ENCODE measurements around the gene PRB4.

Gene PRB4

DNA sequence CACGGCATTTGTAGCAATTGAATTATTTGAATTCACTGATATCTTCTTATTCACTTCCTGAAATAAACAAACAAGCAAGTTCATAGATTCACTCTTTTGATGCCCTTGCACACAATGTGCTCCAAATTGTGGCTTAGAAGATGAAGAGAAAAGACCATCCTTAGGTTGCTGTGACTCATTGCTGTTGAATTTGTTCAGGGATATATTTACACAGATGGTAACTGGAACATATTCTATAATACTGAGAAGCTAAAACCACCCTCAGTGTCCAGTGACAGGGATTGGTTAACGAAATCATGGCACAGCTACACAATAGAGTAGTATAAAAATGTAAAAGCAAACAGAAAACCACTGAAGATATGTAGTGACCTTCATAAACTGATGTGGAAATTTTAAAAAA lies 3.1 kb downstream of the PRB4 start:
- DNase-seq (ENCODE audit: low read depth in 1 of 2, low spot score in 1 of 2) = no peak
- H3K4me3 ChIP-seq (replicated peaks; ENCODE audit: insufficient read depth, low read length) = no peak overlapping the region
- TF ChIP-seq GABPA (IDR thresholded peaks at IDR 0.05; ENCODE audit: low read depth) = no peak
- no peak for TF ChIP-seq POLR2AphosphoS5 (IDR thresholded peaks at IDR 0.05; ENCODE audit: low read depth)
- TF ChIP-seq CTCF (IDR thresholded peaks at IDR 0.05; ENCODE audit: insufficient read depth, low read length) = no peak
- TF ChIP-seq REST (IDR thresholded peaks at IDR 0.05; ENCODE audit: insufficient replicate concordance, low read depth) = no peak
- TF ChIP-seq SPI1 (IDR thresholded peaks at IDR 0.05; ENCODE audit: borderline replicate concordance, low read depth) = no peak
- H3K27me3 ChIP-seq (ENCODE audit: insufficient read depth, poor library complexity, severe bottlenecking) = no peaks in the 10 kb centered on the region
- no peak overlapping the region for H3K27ac ChIP-seq (replicated peaks)

DNA sequence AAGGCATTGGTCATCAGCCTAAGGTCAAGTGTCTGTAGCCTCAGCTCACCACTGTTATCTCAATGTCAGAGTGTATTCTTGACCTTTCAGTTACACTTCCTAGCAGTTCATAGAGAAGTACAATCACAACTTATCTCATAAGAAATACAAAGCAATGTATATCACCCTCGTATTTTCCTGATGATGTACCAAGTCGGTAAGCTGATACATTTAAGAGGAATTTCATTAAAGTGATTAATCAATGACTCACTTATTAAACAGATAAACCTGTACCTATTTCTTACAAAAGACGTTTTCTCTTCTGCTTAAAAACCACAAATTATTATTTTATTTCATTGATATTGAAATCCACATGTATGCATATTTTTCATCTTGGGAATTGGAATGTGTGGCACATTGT lies 36.8 kb downstream of the PRB4 start:
- DNase-seq (ENCODE audit: low read depth in 1 of 2, low spot score in 1 of 2) = no peak
- TF ChIP-seq REST (IDR thresholded peaks at IDR 0.05; ENCODE audit: insufficient replicate concordance, low read depth) = no peak
- H3K27me3 ChIP-seq (ENCODE audit: insufficient read depth, poor library complexity, severe bottlenecking) = peaks cover 2% of the 10 kb centered on the region
- no peak overlapping the region for H3K27ac ChIP-seq (replicated peaks)
- no peak overlapping the region for H3K4me3 ChIP-seq (replicated peaks; ENCODE audit: insufficient read depth, low read length)

DNA sequence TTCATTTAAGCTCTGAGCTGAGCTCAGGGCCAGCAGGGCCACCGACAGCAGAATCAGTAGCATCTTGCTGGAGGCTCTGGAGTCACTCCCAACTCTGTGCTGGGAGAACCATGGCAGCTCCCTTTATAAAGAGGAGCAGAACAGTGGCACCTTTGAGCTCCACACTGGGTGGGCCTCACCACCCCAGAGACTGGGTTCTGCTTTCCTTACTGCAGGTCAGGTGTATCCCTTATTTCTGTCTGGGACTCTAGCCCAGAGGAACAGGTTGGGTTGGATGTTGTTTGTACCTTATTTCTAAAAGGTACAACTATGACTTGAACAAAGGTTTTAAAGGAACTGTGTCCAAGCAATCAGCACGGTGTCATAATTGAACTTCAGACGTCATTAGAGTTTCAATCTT lies 40.6 kb downstream of the PRB4 start, which contains the start of gene PRB3:
TSS of gene PRB3 (minus strand) at position 101 of the 400 bp plus-strand sequence. CDS start at position 63, 38 bp downstream.
- DNase-seq (ENCODE audit: low read depth in 1 of 2, low spot score in 1 of 2) = no peak
- H3K4me3 ChIP-seq (replicated peaks; ENCODE audit: insufficient read depth, low read length) = no peak within 1 kb of the TSS
- TF ChIP-seq POLR2AphosphoS5 (IDR thresholded peaks at IDR 0.05; ENCODE audit: low read depth) (no peak), REST (IDR thresholded peaks at IDR 0.05; ENCODE audit: insufficient replicate concordance, low read depth) (no peak), GABPA (IDR thresholded peaks at IDR 0.05; ENCODE audit: low read depth) (no peak), CTCF (IDR thresholded peaks at IDR 0.05; ENCODE audit: insufficient read depth, low read length) (no peak), SPI1 (IDR thresholded peaks at IDR 0.05; ENCODE audit: borderline replicate concordance, low read depth) (no peak)
- no peak within 1 kb of the TSS for H3K27ac ChIP-seq (replicated peaks)
- no peaks in the 10 kb centered on the region for H3K27me3 ChIP-seq (ENCODE audit: insufficient read depth, poor library complexity, severe bottlenecking)

- no peak for DNase-seq (ENCODE audit: low read depth in 1 of 2, low spot score in 1 of 2)
- no peaks in the 10 kb centered on the region for H3K27me3 ChIP-seq (ENCODE audit: insufficient read depth, poor library complexity, severe bottlenecking)
- no peak overlapping the region for H3K4me3 ChIP-seq (replicated peaks; ENCODE audit: insufficient read depth, low read length)
- no peak for TF ChIP-seq GABPA (IDR thresholded peaks at IDR 0.05; ENCODE audit: low read depth)
- TF ChIP-seq SPI1 (IDR thresholded peaks at IDR 0.05; ENCODE audit: borderline replicate concordance, low read depth) = no peak
- TF ChIP-seq REST (IDR thresholded peaks at IDR 0.05; ENCODE audit: insufficient replicate concordance, low read depth) = no peak
- TF ChIP-seq CTCF (IDR thresholded peaks at IDR 0.05; ENCODE audit: insufficient read depth, low read length) = no peak
- TF ChIP-seq POLR2AphosphoS5 (IDR thresholded peaks at IDR 0.05; ENCODE audit: low read depth) = no peak
- H3K27ac ChIP-seq (replicated peaks) = no peak overlapping the region
These were observed 45.7 kb downstream of the PRB4 start for GRCh38 chr12:11264501-11264900.

Measured in HL-60 (cell line).